GM12873 (cell line): ENCODE measurements around the gene LIPJ.

Experiments used
- CTCF ChIP-seq: IDR thresholded peaks from 2 replicates; pipeline ENCODE4 v1.5.1; 2012; ENCODE audit warnings: low read depth, mild to moderate bottlenecking, moderate library complexity, low read length, control low read depth; ENCODE audit not compliant: insufficient read depth; ENCODE audit errors: missing control alignments

Gene LIPJ

GRCh38 chr10:88620441-88620840 is 33.9 kb downstream of the LIPJ start:
- no peak for TF ChIP-seq CTCF

GRCh38 chr10:88623835-88624234 is 37.3 kb downstream of the LIPJ start:
- TF ChIP-seq CTCF = no peak

- no peak for TF ChIP-seq CTCF
Measured at GRCh38 chr10:88624840-88625239, 38.3 kb downstream of the LIPJ start.

DNA sequence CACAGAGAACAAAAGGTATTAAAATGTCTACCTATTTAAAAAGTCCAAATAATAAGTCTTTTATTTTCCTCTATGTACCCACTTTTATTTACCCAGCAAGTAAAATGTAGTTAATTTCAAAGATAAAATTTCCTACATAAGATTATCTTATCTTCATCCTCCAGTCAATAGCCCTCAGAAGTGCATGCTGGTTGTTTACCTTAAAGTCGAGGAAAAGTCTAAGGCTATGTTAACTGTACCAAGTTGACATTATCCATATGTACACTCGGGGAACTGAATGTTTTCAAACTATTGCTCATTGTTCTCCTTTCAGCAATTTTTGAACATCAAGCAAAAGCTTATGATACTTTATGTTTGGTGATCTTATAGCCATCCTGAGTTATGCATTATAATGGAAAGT is 53.6 kb downstream of the LIPJ start:
- TF ChIP-seq CTCF = no peak

DNA sequence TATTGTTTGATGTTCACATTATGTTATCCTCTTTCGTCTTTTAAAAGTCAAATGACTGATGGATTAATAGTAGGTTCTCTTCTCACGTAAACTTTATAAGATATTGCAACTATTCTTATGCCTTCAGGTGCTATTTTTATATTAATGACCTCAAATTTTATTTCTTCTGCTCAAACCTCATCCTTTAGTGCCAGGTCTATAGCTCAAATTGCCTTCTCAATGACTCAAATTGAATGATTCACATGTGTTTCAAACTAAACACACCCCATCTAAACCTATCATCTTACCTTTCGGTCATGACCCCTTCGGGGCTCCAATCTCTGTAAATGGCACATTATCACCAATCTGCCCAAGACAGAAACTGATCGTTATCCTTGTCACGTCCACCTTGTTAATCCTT is 55.6 kb downstream of the LIPJ start:
- no peak for TF ChIP-seq CTCF

- no peak for TF ChIP-seq CTCF
Measured at GRCh38 chr10:88642963-88643362, 56.4 kb downstream of the LIPJ start.

- TF ChIP-seq CTCF = no peak
Measured at GRCh38 chr10:88647061-88647615, 60.6 kb downstream of the LIPJ start.
